GM12891 (cell line): ENCODE data around the gene FLT4.

Experiments
- POLR2A ChIP-seq: IDR thresholded peaks from 2 replicates; pipeline ENCODE4 v1.6.1; 2011; ENCODE audit warnings: low read depth, low read length, control low read depth
- POLR2AphosphoS5 ChIP-seq: IDR thresholded peaks from 2 replicates; pipeline ENCODE4 v1.6.1; 2011; ENCODE audit warnings: low read depth, low read length, control low read depth

DNA sequence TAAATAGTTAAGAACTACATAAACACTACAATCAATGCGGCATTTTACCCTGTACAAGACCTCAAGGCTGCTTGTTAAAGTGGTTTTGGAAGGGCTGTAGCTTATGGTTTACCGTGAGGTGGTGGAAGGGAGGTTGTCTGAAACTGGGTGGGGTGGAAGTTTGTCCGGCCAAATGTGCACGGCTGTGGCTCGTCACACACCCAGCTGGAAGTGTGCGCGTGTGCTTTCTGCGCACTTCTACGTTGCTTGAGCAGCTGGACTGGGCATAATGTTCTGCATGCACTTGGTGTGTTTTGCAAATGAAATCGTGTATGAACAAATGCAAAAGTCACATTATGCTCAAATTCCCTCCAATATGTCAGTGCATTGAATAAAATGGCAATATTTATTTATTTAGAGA is 17.4 kb upstream of the FLT4 start:
- TF ChIP-seq POLR2AphosphoS5 = no peak
- no peak for TF ChIP-seq POLR2A
